Measurements from ENCODE around the gene FAHD1. TPM values are rescaled to one million over a fixed set of nuclear protein-coding genes. Genes with fewer than 3 reads are reported as not detected.

FAHD1 gene
- total and polyA plus RNA-seq, 9 of the 15 experiments (the other 6 are each of a cell fraction or from before 2014, with no cell fraction given), result 2.2 to 20.9 (median 10.7) TPM

DNA sequence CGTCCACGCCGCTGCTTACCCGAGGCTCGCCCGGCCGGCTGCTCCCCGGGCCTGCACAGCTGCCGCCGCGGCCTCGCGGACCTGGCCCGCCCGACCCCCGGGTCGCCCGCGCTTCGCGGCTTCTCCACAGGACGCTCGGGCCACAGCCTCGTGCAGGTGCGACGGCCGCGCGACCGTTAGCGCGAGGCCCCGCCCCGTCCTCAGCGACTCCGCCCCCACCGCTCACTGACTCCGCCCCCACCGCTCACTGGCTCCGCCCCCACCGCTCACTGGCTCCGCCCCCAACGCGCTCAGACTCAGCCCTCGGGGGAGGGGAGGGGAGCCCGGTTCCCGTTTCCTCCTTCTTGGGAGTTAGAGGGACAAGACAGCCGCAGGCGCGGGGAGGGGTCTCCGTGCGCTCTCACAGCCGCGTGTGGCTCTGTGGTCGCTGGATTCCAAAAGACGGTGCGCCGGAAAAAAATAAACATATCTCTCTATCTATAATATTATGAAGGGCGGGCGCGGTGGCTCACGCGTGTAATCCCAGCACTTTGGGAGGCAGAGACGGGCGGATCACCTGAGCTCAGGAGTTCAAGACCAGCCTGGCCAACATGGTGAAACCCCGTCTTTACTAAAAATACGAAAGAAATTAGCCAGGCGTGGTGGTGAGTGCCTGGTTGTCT, 45.1 kb downstream of the FAHD1 start, which contains the start of gene MEIOB (continued):
- TF ChIP-seq SMAD2 (IDR thresholded peaks at IDR 0.05; ENCODE audit: low read depth, low read length) (no peak), TAF1 (IDR thresholded peaks at IDR 0.05; ENCODE audit: control insufficient read depth, extremely low read depth, insufficient read depth, low read length, severe bottlenecking) (peak; percentile 39), MAFF (IDR thresholded peaks at IDR 0.05; ENCODE audit: low read length) (no peak), ZNF347 (CRISPR knock-in tag; IDR thresholded peaks at IDR 0.05; ENCODE audit: low read depth) (no peak), RBM34 (IDR thresholded peaks at IDR 0.05; ENCODE audit: borderline replicate concordance, insufficient read depth, low read length) (no peak), DMBX1 (CRISPR knock-in tag; IDR thresholded peaks at IDR 0.05; ENCODE audit: borderline replicate concordance) (no peak), MAFK (IDR thresholded peaks at IDR 0.05; ENCODE audit: low read length) (no peak), KLF6 (CRISPR knock-in tag; IDR thresholded peaks at IDR 0.05; ENCODE audit: borderline replicate concordance) (no peak), CBFB (CRISPR knock-in tag; IDR thresholded peaks at IDR 0.05) (no peak), TOE1 (IDR thresholded peaks at IDR 0.05; ENCODE audit: borderline replicate concordance) (peak; percentile 54; the same call in 1 of the 2 replicates), TOE1 (CRISPR knock-in tag; IDR thresholded peaks at IDR 0.05; ENCODE audit: borderline replicate concordance, low read depth) (no peak), CCNT2 (IDR thresholded peaks at IDR 0.05; ENCODE audit: borderline replicate concordance, extremely low read depth, insufficient read length, low read depth, low read length) (peak; percentile 17), ILK (tag; IDR thresholded peaks at IDR 0.05; ENCODE audit: borderline replicate concordance, low read depth) (no peak), PTTG1 (tag; IDR thresholded peaks at IDR 0.05; ENCODE audit: low read depth) (no peak), TCFL5 (CRISPR knock-in tag; conservative IDR thresholded peaks at IDR 0.05) (no peak), NFE2L1 (tag; IDR thresholded peaks at IDR 0.05; ENCODE audit: borderline replicate concordance, low read depth) (no peak), PTRF (tag; IDR thresholded peaks at IDR 0.05) (no peak), MYC (IDR thresholded peaks at IDR 0.05; ENCODE audit: low read depth, low read length) (peak; percentile 88), MYC (CRISPR knock-in tag; IDR thresholded peaks at IDR 0.05; ENCODE audit: borderline replicate concordance, low read depth) (no peak)
- TF ChIP-seq, protein P1, sequence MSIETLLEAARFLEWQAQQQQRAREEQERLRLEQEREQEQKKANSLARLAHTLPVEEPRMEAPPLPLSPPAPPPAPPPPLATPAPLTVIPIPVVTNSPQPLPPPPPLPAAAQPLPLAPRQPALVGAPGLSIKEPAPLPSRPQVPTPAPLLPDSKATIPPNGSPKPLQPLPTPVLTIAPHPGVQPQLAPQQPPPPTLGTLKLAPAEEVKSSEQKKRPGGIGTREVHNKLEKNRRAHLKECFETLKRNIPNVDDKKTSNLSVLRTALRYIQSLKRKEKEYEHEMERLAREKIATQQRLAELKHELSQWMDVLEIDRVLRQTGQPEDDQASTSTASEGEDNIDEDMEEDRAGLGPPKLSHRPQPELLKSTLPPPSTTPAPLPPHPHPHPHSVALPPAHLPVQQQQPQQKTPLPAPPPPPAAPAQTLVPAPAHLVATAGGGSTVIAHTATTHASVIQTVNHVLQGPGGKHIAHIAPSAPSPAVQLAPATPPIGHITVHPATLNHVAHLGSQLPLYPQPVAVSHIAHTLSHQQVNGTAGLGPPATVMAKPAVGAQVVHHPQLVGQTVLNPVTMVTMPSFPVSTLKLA (conservative IDR thresholded peaks at IDR 0.05), result peak in 1 of 2 experiments; percentile 63; a peak in 3 of 4 replicates
- TF ChIP-seq, protein P2, sequence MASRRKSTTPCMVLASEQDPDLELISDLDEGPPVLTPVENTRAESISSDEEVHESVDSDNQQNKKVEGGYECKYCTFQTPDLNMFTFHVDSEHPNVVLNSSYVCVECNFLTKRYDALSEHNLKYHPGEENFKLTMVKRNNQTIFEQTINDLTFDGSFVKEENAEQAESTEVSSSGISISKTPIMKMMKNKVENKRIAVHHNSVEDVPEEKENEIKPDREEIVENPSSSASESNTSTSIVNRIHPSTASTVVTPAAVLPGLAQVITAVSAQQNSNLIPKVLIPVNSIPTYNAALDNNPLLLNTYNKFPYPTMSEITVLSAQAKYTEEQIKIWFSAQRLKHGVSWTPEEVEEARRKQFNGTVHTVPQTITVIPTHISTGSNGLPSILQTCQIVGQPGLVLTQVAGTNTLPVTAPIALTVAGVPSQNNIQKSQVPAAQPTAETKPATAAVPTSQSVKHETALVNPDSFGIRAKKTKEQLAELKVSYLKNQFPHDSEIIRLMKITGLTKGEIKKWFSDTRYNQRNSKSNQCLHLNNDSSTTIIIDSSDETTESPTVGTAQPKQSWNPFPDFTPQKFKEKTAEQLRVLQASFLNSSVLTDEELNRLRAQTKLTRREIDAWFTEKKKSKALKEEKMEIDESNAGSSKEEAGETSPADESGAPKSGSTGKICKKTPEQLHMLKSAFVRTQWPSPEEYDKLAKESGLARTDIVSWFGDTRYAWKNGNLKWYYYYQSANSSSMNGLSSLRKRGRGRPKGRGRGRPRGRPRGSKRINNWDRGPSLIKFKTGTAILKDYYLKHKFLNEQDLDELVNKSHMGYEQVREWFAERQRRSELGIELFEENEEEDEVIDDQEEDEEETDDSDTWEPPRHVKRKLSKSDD (conservative IDR thresholded peaks at IDR 0.05; ENCODE audit: low read length), result no peak
- TF ChIP-seq, protein P3, sequence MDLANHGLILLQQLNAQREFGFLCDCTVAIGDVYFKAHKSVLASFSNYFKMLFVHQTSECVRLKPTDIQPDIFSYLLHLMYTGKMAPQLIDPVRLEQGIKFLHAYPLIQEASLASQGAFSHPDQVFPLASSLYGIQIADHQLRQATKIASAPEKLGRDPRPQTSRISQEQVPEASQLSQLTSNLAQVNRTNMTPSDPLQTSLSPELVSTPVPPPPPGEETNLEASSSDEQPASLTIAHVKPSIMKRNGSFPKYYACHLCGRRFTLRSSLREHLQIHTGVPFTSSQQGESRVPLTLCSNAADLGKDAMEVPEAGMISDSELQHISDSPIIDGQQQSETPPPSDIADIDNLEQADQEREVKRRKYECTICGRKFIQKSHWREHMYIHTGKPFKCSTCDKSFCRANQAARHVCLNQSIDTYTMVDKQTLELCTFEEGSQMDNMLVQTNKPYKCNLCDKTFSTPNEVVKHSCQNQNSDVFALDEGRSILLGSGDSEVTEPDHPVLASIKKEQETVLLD (IDR thresholded peaks at IDR 0.05), result peak; percentile 43; the same call in 1 of the 2 replicates

Data from K562 (cell line).